Smooth muscle cell (in vitro differentiated cells): Measurements from ENCODE around the gene BHMT2. TPM values are rescaled to one million over a fixed set of nuclear protein-coding genes. Genes with fewer than 3 reads are reported as not detected.

ENCODE experiments used
- DNase-seq: peaks from one replicate; lab custom pipeline; 2025; ENCODE audit not compliant: unreplicated experiment; lab: John Stamatoyannopoulos, UW
- H2AFZ ChIP-seq: fragments of 200-600 bp; sonication (generic); 2 replicates; pipeline ENCODE4 v1.6.0; 2016; ENCODE audit warnings: antibody characterized with exemption, low read depth, mild to moderate bottlenecking
- H3F3A ChIP-seq: fragments of 200-600 bp; sonication (generic); 2 replicates; pipeline ENCODE4 v1.6.0; 2017; ENCODE audit warnings: antibody characterized with exemption, low read depth
- H3K27ac ChIP-seq: fragments of 200-600 bp; sonication (generic); 2 replicates; pipeline ENCODE4 v1.5.1; 2016; ENCODE audit warnings: low read depth, mild to moderate bottlenecking
- H3K27me3 ChIP-seq: fragments of 200-600 bp; sonication (generic); 2 replicates; pipeline ENCODE4 v1.6.1; 2016; ENCODE audit warnings: low read depth, mild to moderate bottlenecking
- H3K36me3 ChIP-seq: fragments of 200-600 bp; sonication (generic); 2 replicates; pipeline ENCODE4 v1.5.1; 2016; ENCODE audit warnings: low read depth
- H3K4me1 ChIP-seq: fragments of 200-600 bp; sonication (generic); 2 replicates; pipeline ENCODE4 v1.5.1; 2016; ENCODE audit warnings: low read depth
- H3K4me2 ChIP-seq: fragments of 200-600 bp; sonication (generic); 2 replicates; pipeline ENCODE4 v1.6.0; 2016; ENCODE audit warnings: mild to moderate bottlenecking
- H3K4me3 ChIP-seq: fragments of 200-600 bp; sonication (generic); 2 replicates; pipeline ENCODE4 v1.5.1; 2016; ENCODE audit warnings: mild to moderate bottlenecking
- H3K79me2 ChIP-seq: fragments of 200-600 bp; sonication (generic); 2 replicates; pipeline ENCODE4 v1.6.0; 2016; ENCODE audit warnings: low read depth, mild to moderate bottlenecking
- H3K9ac ChIP-seq: fragments of 200-600 bp; sonication (generic); 2 replicates; pipeline ENCODE4 v1.6.0; 2016; ENCODE audit warnings: low read depth
- H3K9me3 ChIP-seq: fragments of 200-600 bp; sonication (generic); replicated peaks from 2 replicates; pipeline ENCODE4 v1.5.1; 2016; ENCODE audit warnings: low read depth
- H4K20me1 ChIP-seq: fragments of 200-600 bp; sonication (generic); 2 replicates; pipeline ENCODE4 v1.6.0; 2016; ENCODE audit warnings: low read depth
- CTCF ChIP-seq: fragments of 200-600 bp; sonication (generic); IDR thresholded peaks from 2 replicates; pipeline ENCODE4 v1.5.1; 2017; ENCODE audit warnings: borderline replicate concordance, mild to moderate bottlenecking, antibody characterized with exemption; ENCODE audit not compliant: insufficient read depth, poor library complexity, severe bottlenecking
- WGBS: methylation state at CpG from one replicate; pipeline ENCODE4 v1.1.7; 2016; ENCODE audit warnings: low lambda C conversion rate; 5-methylcytosine and 5-hydroxymethylcytosine counted together
- polyA plus RNA-seq: library from polyadenylated mRNA; unstranded; fragments of >200 nt; fragmentation: Nextera tagmentation; extraction: Ambion mirVana; gene quantifications from 2 replicates; pipeline ENCODE4 v1.2.1, GENCODE V29; 2016
- total RNA-seq: library from RNA; depleted of rRNA; stranded (reverse); fragments of >200 nt; gene quantifications from 2 replicates; pipeline ENCODE4 v1.2.3, GENCODE V29; 2014

BHMT2 gene
- total and polyA plus RNA-seq, 2 experiments from 2014 or later: not detected

- DNase-seq: no peak
- no peak overlapping the region for H3K9ac ChIP-seq
- no peaks in the 10 kb centered on the region for H3K36me3 ChIP-seq
- H3K27me3 ChIP-seq: peaks cover 3% of the 10 kb centered on the region
- H4K20me1 ChIP-seq: no peaks in the 10 kb centered on the region
- TF ChIP-seq CTCF: no peak
- no peaks in the 10 kb centered on the region for H3F3A ChIP-seq
- H3K4me1 ChIP-seq: peaks cover 12% of the 10 kb centered on the region
- no peak overlapping the region for H3K4me2 ChIP-seq
- H3K79me2 ChIP-seq: no peaks in the 10 kb centered on the region
- H3K27ac ChIP-seq: no peak overlapping the region
- 97% methylated on average over 4 of the region's 4 CpGs for WGBS
- H3K9me3 ChIP-seq: peaks cover 7% of the 10 kb centered on the region
- H3K4me3 ChIP-seq: no peak overlapping the region
- H2AFZ ChIP-seq: no peak overlapping the region
These were observed 16.2 kb upstream of the BHMT2 start for GRCh38 chr5:79053321-79053720.

GRCh38 chr5:79055017-79055416, 14.6 kb upstream of the BHMT2 start:
- Histone ChIP-seq H3K9me3 (peaks cover 7% of the 10 kb centered on the region), H3F3A (no peaks in the 10 kb centered on the region), H3K9ac (no peak overlapping the region), H2AFZ (no peak overlapping the region), H4K20me1 (no peaks in the 10 kb centered on the region), H3K27ac (no peak overlapping the region), H3K4me1 (peaks cover 12% of the 10 kb centered on the region), H3K4me2 (no peak overlapping the region), H3K79me2 (no peaks in the 10 kb centered on the region), H3K36me3 (no peaks in the 10 kb centered on the region), H3K4me3 (no peak overlapping the region), H3K27me3 (peaks cover 3% of the 10 kb centered on the region)
- no peak for TF ChIP-seq CTCF
- WGBS: 78% methylated on average over 1 of the region's 1 CpG
- no peak for DNase-seq

GRCh38 chr5:79056847-79057246, 12.7 kb upstream of the BHMT2 start:
- no peaks in the 10 kb centered on the region for H3F3A ChIP-seq
- TF ChIP-seq CTCF: no peak

GRCh38 chr5:79059674-79060073, 9.9 kb upstream of the BHMT2 start:
- Histone ChIP-seq H4K20me1 (no peaks in the 10 kb centered on the region), H3K27me3 (peaks cover 3% of the 10 kb centered on the region), H3K9ac (no peak overlapping the region), H3K79me2 (no peaks in the 10 kb centered on the region), H3K4me1 (peaks cover 5% of the 10 kb centered on the region), H3K36me3 (no peaks in the 10 kb centered on the region), H3K27ac (no peak overlapping the region), H3K4me3 (no peak overlapping the region), H3K4me2 (no peak overlapping the region), H3K9me3 (no peaks in the 10 kb centered on the region), H3F3A (no peaks in the 10 kb centered on the region), H2AFZ (no peak overlapping the region)
- no peak for TF ChIP-seq CTCF
- WGBS: 95% methylated on average over 4 of the region's 4 CpGs
- DNase-seq: no peak

More at GRCh38 chr5:79056847-79057246, 12.7 kb upstream of the BHMT2 start:
- Histone ChIP-seq H3K4me3 (no peak overlapping the region), H3K79me2 (no peaks in the 10 kb centered on the region), H3K27me3 (peaks cover 3% of the 10 kb centered on the region), H2AFZ (no peak overlapping the region), H3K27ac (no peak overlapping the region), H4K20me1 (no peaks in the 10 kb centered on the region), H3K4me2 (no peak overlapping the region), H3K9ac (no peak overlapping the region), H3K36me3 (no peaks in the 10 kb centered on the region), H3K9me3 (peaks cover 7% of the 10 kb centered on the region), H3K4me1 (peaks cover 12% of the 10 kb centered on the region)
- no peak for DNase-seq
